ENCODE results near the gene PCDHGA1.
A peak's percentile ranks its signal among the peaks of the same experiment; 100 is the strongest.

The PCDHGA1 gene

GRCh38 chr5:141514330-141515133 lies 184.2 kb downstream of the PCDHGA1 start:
- DNase-seq (ENCODE audit: low read depth): peak; percentile 65
- no peak overlapping the region for H3K4me3 ChIP-seq (ENCODE audit: control insufficient read depth, low read depth, low read length)
- no peak for TF ChIP-seq CTCF (conservative IDR thresholded peaks at IDR 0.05; ENCODE audit: control insufficient read depth, insufficient read depth, low read depth, low read length)

GRCh38 chr5:141515141-141515540 lies 184.8 kb downstream of the PCDHGA1 start:
- H3K4me3 ChIP-seq (ENCODE audit: control insufficient read depth, low read depth, low read length): no peak overlapping the region
- DNase-seq (ENCODE audit: low read depth): no peak
- TF ChIP-seq CTCF (conservative IDR thresholded peaks at IDR 0.05; ENCODE audit: control insufficient read depth, insufficient read depth, low read depth, low read length): no peak

GRCh38 chr5:141515946-141516671 lies 185.8 kb downstream of the PCDHGA1 start:
- no peak for TF ChIP-seq CTCF (conservative IDR thresholded peaks at IDR 0.05; ENCODE audit: control insufficient read depth, insufficient read depth, low read depth, low read length)
- no peak for DNase-seq (ENCODE audit: low read depth)
- no peak overlapping the region for H3K4me3 ChIP-seq (ENCODE audit: control insufficient read depth, low read depth, low read length)

- peak; percentile 27 for DNase-seq (ENCODE audit: low read depth)
- no peak for TF ChIP-seq CTCF (conservative IDR thresholded peaks at IDR 0.05; ENCODE audit: control insufficient read depth, insufficient read depth, low read depth, low read length)
- no peak overlapping the region for H3K4me3 ChIP-seq (ENCODE audit: control insufficient read depth, low read depth, low read length)
Measured at GRCh38 chr5:141516672-141517025, 186.3 kb downstream of the PCDHGA1 start.

- DNase-seq (ENCODE audit: low read depth): no peak
- no peak overlapping the region for H3K4me3 ChIP-seq (ENCODE audit: control insufficient read depth, low read depth, low read length)
- TF ChIP-seq CTCF (conservative IDR thresholded peaks at IDR 0.05; ENCODE audit: control insufficient read depth, insufficient read depth, low read depth, low read length): no peak
Measured at GRCh38 chr5:141517312-141517711, 187.0 kb downstream of the PCDHGA1 start.

- no peak for DNase-seq (ENCODE audit: low read depth)
- TF ChIP-seq CTCF (conservative IDR thresholded peaks at IDR 0.05; ENCODE audit: control insufficient read depth, insufficient read depth, low read depth, low read length): no peak
- H3K4me3 ChIP-seq (ENCODE audit: control insufficient read depth, low read depth, low read length): no peak overlapping the region
Measured at GRCh38 chr5:141517880-141518617, 187.7 kb downstream of the PCDHGA1 start.

All from fibroblast of mammary gland (primary cell).